Measurements from ENCODE around the gene GNAQ. TPM values are rescaled to one million over a fixed set of nuclear protein-coding genes. Genes with fewer than 3 reads are reported as not detected.

The GNAQ gene
- total and polyA plus RNA-seq, 4 donors, result 6.8 to 19.6 (median 12.6) TPM

DNA sequence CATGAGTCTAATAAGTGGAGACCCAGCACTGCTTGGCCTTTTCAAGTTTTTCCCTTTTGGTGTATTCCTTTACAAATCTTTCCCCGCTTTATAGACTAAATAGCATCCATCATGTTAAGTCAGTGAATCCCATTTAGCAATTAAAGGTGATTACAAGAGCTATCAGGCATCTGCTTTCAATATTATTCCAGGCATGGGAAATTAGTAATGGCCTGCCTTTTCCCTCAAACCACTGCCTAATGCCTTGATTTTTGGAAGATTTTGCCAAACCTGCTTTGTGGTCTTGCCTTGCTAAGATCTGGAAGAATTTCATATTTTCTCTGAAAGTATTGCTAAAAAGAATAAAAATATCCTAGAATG lies 280.6 kb downstream of the GNAQ start (continued):
- TF ChIP-seq HNF4G (IDR thresholded peaks at IDR 0.05), result no peak
- no peak for TF ChIP-seq HNF4A (conservative IDR thresholded peaks at IDR 0.05)
- TF ChIP-seq EGR1 (IDR thresholded peaks at IDR 0.05; ENCODE audit: low read depth in 2 of 2), result no peak
- TF ChIP-seq RXRA (IDR thresholded peaks at IDR 0.05), result no peak
- no peak for TF ChIP-seq JUND (IDR thresholded peaks at IDR 0.05)
- TF ChIP-seq FOXA1 (IDR thresholded peaks at IDR 0.05), result no peak

DNA sequence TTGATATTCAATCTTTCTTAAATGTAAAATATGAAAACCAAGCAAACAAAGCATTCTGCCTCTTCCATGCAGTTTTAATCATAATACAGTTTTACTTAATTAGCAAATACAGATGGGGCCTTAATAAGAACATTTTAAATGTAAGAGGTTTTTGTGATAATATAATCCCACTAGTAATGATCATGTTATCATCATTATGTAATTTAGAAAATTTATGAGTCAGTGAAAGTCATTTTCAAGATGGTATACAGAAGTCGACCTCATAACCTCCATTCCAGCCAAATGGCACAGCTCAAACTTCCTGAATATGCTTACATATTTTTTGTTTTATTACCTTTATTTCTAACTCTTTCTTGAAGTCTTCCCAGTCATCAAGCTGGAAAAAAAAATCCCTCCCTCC lies 281.3 kb downstream of the GNAQ start:
- 68% methylated on average over 1 of the region's 1 CpG for WGBS
- DNase-seq (ENCODE audit: low spot score), result no peak
- no peak overlapping the region for H3K4me3 ChIP-seq (ENCODE audit: low read depth in 1 of 3, low read length in 3 of 3)
- H3K4me1 ChIP-seq (ENCODE audit: control insufficient read depth in 4 of 4, insufficient read depth in 4 of 4, low read length in 3 of 4), result no peaks in the 10 kb centered on the region
- no peak overlapping the region for H3K27ac ChIP-seq (ENCODE audit: low read depth in 1 of 2, low read length in 2 of 2)
- no peaks in the 10 kb centered on the region for H3K27me3 ChIP-seq (ENCODE audit: control insufficient read depth in 4 of 4, insufficient read depth in 4 of 4, low read length in 3 of 4)
- TF ChIP-seq, protein P1, sequence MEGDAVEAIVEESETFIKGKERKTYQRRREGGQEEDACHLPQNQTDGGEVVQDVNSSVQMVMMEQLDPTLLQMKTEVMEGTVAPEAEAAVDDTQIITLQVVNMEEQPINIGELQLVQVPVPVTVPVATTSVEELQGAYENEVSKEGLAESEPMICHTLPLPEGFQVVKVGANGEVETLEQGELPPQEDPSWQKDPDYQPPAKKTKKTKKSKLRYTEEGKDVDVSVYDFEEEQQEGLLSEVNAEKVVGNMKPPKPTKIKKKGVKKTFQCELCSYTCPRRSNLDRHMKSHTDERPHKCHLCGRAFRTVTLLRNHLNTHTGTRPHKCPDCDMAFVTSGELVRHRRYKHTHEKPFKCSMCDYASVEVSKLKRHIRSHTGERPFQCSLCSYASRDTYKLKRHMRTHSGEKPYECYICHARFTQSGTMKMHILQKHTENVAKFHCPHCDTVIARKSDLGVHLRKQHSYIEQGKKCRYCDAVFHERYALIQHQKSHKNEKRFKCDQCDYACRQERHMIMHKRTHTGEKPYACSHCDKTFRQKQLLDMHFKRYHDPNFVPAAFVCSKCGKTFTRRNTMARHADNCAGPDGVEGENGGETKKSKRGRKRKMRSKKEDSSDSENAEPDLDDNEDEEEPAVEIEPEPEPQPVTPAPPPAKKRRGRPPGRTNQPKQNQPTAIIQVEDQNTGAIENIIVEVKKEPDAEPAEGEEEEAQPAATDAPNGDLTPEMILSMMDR (IDR thresholded peaks at IDR 0.05; ENCODE audit: low read depth, low read length, missing input control), result no peak
- TF ChIP-seq, protein P2, sequence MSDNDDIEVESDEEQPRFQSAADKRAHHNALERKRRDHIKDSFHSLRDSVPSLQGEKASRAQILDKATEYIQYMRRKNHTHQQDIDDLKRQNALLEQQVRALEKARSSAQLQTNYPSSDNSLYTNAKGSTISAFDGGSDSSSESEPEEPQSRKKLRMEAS (IDR thresholded peaks at IDR 0.05), result no peak
- no peak for TF ChIP-seq YY1 (IDR thresholded peaks at IDR 0.05)
- no peaks in the 10 kb centered on the region for H3K9me3 ChIP-seq (ENCODE audit: control insufficient read depth in 4 of 4, low read length in 3 of 4)
- no peaks in the 10 kb centered on the region for H3K36me3 ChIP-seq (ENCODE audit: control insufficient read depth in 4 of 4, insufficient read depth in 3 of 4, low read depth in 1 of 4, low read length in 3 of 4)
- no peak overlapping the region for H3K9ac ChIP-seq (ENCODE audit: low read depth in 1 of 2, low read length in 2 of 2)

DNA sequence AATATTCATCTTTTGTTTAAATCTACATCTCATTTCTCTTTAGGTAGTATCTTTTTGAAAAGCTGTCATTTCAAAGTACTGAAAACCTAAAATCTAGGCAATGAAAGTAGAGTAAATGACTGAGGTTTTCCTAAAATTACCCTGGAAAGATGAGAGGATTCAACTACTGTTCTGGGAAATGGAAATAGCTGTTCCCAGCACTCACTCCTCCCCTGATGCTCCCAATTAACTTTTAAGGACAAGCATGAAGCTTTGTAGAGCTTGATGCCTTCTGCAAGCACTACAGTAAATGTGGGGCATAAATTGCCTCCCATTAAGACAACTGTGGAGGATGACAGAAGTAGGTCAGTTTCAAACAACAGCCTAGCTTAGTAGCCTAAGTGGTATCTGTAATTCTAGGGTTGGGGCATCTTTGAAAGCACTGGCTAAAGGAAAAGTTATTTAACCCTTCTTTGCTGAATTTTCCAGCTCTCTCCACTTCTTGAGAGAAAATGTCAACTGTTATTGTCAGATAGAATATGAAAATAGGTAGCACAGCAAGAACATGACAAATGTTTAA lies 283.3 kb downstream of the GNAQ start:
- no peaks in the 10 kb centered on the region for H3K9me3 ChIP-seq (ENCODE audit: control insufficient read depth in 4 of 4, low read length in 3 of 4)
- no peak overlapping the region for H3K9ac ChIP-seq (ENCODE audit: low read depth in 1 of 2, low read length in 2 of 2)
- H3K27me3 ChIP-seq (ENCODE audit: control insufficient read depth in 4 of 4, insufficient read depth in 4 of 4, low read length in 3 of 4), result no peaks in the 10 kb centered on the region
- no peak for DNase-seq (ENCODE audit: low spot score)
- no peaks in the 10 kb centered on the region for H3K36me3 ChIP-seq (ENCODE audit: control insufficient read depth in 4 of 4, insufficient read depth in 3 of 4, low read depth in 1 of 4, low read length in 3 of 4)
- no peak overlapping the region for H3K27ac ChIP-seq (ENCODE audit: low read depth in 1 of 2, low read length in 2 of 2)
- H3K4me3 ChIP-seq (ENCODE audit: low read depth in 1 of 3, low read length in 3 of 3), result no peak overlapping the region
- H3K4me1 ChIP-seq (ENCODE audit: control insufficient read depth in 4 of 4, insufficient read depth in 4 of 4, low read length in 3 of 4), result no peaks in the 10 kb centered on the region
- TF ChIP-seq RXRA (IDR thresholded peaks at IDR 0.05), result no peak
- TF ChIP-seq RAD21 (IDR thresholded peaks at IDR 0.05), result no peak

DNA sequence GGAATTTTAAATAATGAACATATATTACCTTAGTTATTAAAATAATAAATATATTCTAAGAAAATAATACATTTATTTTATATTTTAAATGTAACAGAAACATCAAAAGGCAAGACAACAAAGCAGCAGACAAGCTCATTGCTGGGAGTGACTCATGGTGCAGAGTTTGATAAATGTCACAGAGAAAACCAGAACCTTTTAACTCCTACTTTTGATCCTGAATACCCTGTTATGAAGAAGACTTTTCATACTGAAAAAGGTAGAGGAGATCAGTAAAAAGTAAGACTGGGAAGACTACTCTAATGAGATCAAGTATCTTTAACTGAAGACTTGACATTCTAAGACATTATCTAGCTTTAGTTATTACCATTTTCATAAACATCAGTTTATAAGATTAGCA lies 284.4 kb downstream of the GNAQ start:
- no peaks in the 10 kb centered on the region for H3K4me1 ChIP-seq (ENCODE audit: control insufficient read depth in 4 of 4, insufficient read depth in 4 of 4, low read length in 3 of 4)
- H3K27me3 ChIP-seq (ENCODE audit: control insufficient read depth in 4 of 4, insufficient read depth in 4 of 4, low read length in 3 of 4), result no peaks in the 10 kb centered on the region
- no peaks in the 10 kb centered on the region for H3K9me3 ChIP-seq (ENCODE audit: control insufficient read depth in 4 of 4, low read length in 3 of 4)
- TF ChIP-seq HNF4G (IDR thresholded peaks at IDR 0.05) (no peak), RAD21 (IDR thresholded peaks at IDR 0.05) (no peak), FOXA1 (IDR thresholded peaks at IDR 0.05) (no peak), TAF1 (conservative IDR thresholded peaks at IDR 0.05) (no peak), YY1 (IDR thresholded peaks at IDR 0.05) (no peak), JUND (IDR thresholded peaks at IDR 0.05) (no peak), SP1 (IDR thresholded peaks at IDR 0.05) (no peak), GABPA (IDR thresholded peaks at IDR 0.05 in 1 of 2, conservative IDR thresholded peaks at IDR 0.05 in 1 of 2) (no peak), HNF4A (conservative IDR thresholded peaks at IDR 0.05) (no peak)
- TF ChIP-seq, protein P1 (IDR thresholded peaks at IDR 0.05; ENCODE audit: low read depth, low read length, missing input control), result no peak
- TF ChIP-seq, protein P3, sequence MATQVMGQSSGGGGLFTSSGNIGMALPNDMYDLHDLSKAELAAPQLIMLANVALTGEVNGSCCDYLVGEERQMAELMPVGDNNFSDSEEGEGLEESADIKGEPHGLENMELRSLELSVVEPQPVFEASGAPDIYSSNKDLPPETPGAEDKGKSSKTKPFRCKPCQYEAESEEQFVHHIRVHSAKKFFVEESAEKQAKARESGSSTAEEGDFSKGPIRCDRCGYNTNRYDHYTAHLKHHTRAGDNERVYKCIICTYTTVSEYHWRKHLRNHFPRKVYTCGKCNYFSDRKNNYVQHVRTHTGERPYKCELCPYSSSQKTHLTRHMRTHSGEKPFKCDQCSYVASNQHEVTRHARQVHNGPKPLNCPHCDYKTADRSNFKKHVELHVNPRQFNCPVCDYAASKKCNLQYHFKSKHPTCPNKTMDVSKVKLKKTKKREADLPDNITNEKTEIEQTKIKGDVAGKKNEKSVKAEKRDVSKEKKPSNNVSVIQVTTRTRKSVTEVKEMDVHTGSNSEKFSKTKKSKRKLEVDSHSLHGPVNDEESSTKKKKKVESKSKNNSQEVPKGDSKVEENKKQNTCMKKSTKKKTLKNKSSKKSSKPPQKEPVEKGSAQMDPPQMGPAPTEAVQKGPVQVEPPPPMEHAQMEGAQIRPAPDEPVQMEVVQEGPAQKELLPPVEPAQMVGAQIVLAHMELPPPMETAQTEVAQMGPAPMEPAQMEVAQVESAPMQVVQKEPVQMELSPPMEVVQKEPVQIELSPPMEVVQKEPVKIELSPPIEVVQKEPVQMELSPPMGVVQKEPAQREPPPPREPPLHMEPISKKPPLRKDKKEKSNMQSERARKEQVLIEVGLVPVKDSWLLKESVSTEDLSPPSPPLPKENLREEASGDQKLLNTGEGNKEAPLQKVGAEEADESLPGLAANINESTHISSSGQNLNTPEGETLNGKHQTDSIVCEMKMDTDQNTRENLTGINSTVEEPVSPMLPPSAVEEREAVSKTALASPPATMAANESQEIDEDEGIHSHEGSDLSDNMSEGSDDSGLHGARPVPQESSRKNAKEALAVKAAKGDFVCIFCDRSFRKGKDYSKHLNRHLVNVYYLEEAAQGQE (IDR thresholded peaks at IDR 0.05), result no peak
- TF ChIP-seq, protein P4, sequence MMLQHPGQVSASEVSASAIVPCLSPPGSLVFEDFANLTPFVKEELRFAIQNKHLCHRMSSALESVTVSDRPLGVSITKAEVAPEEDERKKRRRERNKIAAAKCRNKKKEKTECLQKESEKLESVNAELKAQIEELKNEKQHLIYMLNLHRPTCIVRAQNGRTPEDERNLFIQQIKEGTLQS (IDR thresholded peaks at IDR 0.05), result no peak
- H3K9ac ChIP-seq (ENCODE audit: low read depth in 1 of 2, low read length in 2 of 2), result no peak overlapping the region
- no peak overlapping the region for H3K27ac ChIP-seq (ENCODE audit: low read depth in 1 of 2, low read length in 2 of 2)
- H3K36me3 ChIP-seq (ENCODE audit: control insufficient read depth in 4 of 4, insufficient read depth in 3 of 4, low read depth in 1 of 4, low read length in 3 of 4), result no peaks in the 10 kb centered on the region
- no peak overlapping the region for H3K4me3 ChIP-seq (ENCODE audit: low read depth in 1 of 3, low read length in 3 of 3)
- no peak for DNase-seq (ENCODE audit: low spot score)
